ENCODE results near the gene MLH1. TPM values are rescaled to one million over a fixed set of nuclear protein-coding genes. Genes with fewer than 3 reads are reported as not detected.
"Not testable (repeated sequence)": the region's sequence is repeated elsewhere in the genome, so short reads cannot be mapped to it uniquely, and the experiment has no call there.

The MLH1 gene
- total RNA-seq, 4 donors from 2014 or later: 27.9 to 59.0 (median 36.3) TPM

- no peak overlapping the region for H3K27ac ChIP-seq (replicated peaks in 1 of 4)
Measured at GRCh38 chr3:37039161-37039846, 46.0 kb downstream of the MLH1 start.

GRCh38 chr3:37040231-37040630 is 46.9 kb downstream of the MLH1 start:
- 93% methylated on average over 1 of the region's 1 CpG for WGBS
- no peak for DNase-seq (ENCODE audit: extremely low spot score)
- H3K9me3 ChIP-seq: no peaks in the 10 kb centered on the region
- no peak for TF ChIP-seq EP300 (IDR thresholded peaks at IDR 0.05)
- no peak for TF ChIP-seq CTCF (IDR thresholded peaks at IDR 0.05)
- no peak for TF ChIP-seq POLR2A (IDR thresholded peaks at IDR 0.05; ENCODE audit: low read depth)
- TF ChIP-seq POLR2AphosphoS5 (IDR thresholded peaks at IDR 0.05): no peak
- peaks cover 0 to 68% (median 41%) of the 10 kb centered on the region in 4 donors for H3K36me3 ChIP-seq
- H3K4me1 ChIP-seq: peaks cover 11 to 28% (median 23%) of the 10 kb centered on the region in 4 donors
- no peak overlapping the region for H3K4me3 ChIP-seq
- no peaks in the 10 kb centered on the region for H3K27me3 ChIP-seq
- intact Hi-C loops (cut with DNase I): no loop called here
- H3K27ac ChIP-seq (replicated peaks in 1 of 4): no peak overlapping the region

More at GRCh38 chr3:37039161-37039846, 46.0 kb downstream of the MLH1 start:
- H3K9me3 ChIP-seq: no peaks in the 10 kb centered on the region
- TF ChIP-seq POLR2A (IDR thresholded peaks at IDR 0.05; ENCODE audit: low read depth): no peak
- TF ChIP-seq EP300 (IDR thresholded peaks at IDR 0.05): no peak
- TF ChIP-seq CTCF (IDR thresholded peaks at IDR 0.05): no peak
- TF ChIP-seq POLR2AphosphoS5 (IDR thresholded peaks at IDR 0.05): no peak
- peaks cover 11 to 28% (median 23%) of the 10 kb centered on the region in 4 donors for H3K4me1 ChIP-seq
- no peak overlapping the region for H3K4me3 ChIP-seq
- intact Hi-C loops (cut with DNase I): no loop called here
- peaks cover 0 to 66% (median 42%) of the 10 kb centered on the region in 4 donors for H3K36me3 ChIP-seq
- WGBS: 100% methylated on average over 1 of the region's 1 CpG
- no peak for DNase-seq (ENCODE audit: extremely low spot score)
- no peaks in the 10 kb centered on the region for H3K27me3 ChIP-seq

GRCh38 chr3:37041546-37042195 is 48.4 kb downstream of the MLH1 start:
- Histone ChIP-seq H3K9me3 (no peaks in the 10 kb centered on the region), H3K36me3 (peaks cover 0 to 53% (median 34%) of the 10 kb centered on the region in 4 donors), H3K27me3 (no peaks in the 10 kb centered on the region), H3K4me1 (peaks cover 11 to 28% (median 23%) of the 10 kb centered on the region in 4 donors), H3K27ac (replicated peaks in 1 of 4) (peak overlapping the region in 2 of 4 donors; percentile 6 to 7), H3K4me3 (no peak overlapping the region)
- DNase-seq (ENCODE audit: extremely low spot score): no peak
- no peak for TF ChIP-seq EP300 (IDR thresholded peaks at IDR 0.05)
- no peak for TF ChIP-seq POLR2A (IDR thresholded peaks at IDR 0.05; ENCODE audit: low read depth)
- no peak for TF ChIP-seq POLR2AphosphoS5 (IDR thresholded peaks at IDR 0.05)
- TF ChIP-seq CTCF (IDR thresholded peaks at IDR 0.05): no peak
- 30% methylated on average over 1 of the region's 1 CpG for WGBS
- intact Hi-C loops (cut with DNase I): no loop called here

- Histone ChIP-seq H3K36me3 (peaks cover 8 to 52% (median 41%) of the 10 kb centered on the region in 4 donors), H3K4me1 (peaks cover 11 to 28% (median 23%) of the 10 kb centered on the region in 4 donors), H3K27ac (replicated peaks in 1 of 4) (peak overlapping the region in 1 of 4 donors; percentile 7)
- H3K4me3 ChIP-seq; intact Hi-C loops (cut with DNase I); H3K27me3 ChIP-seq; H3K9me3 ChIP-seq; DNase-seq (ENCODE audit: extremely low spot score): not testable (repeated sequence)
- 54% methylated on average over 3 of the region's 3 CpGs for WGBS
Measured at GRCh38 chr3:37042712-37043111, 49.4 kb downstream of the MLH1 start.

- TF ChIP-seq CTCF (IDR thresholded peaks at IDR 0.05): no peak
- no peak for TF ChIP-seq POLR2A (IDR thresholded peaks at IDR 0.05; ENCODE audit: low read depth)
- TF ChIP-seq EP300 (IDR thresholded peaks at IDR 0.05): no peak
- no peak for TF ChIP-seq POLR2AphosphoS5 (IDR thresholded peaks at IDR 0.05)
- Histone ChIP-seq H3K27me3 (no peaks in the 10 kb centered on the region), H3K36me3 (peaks cover 17 to 81% (median 57%) of the 10 kb centered on the region in 4 donors), H3K4me1 (peaks cover 33 to 38% (median 34%) of the 10 kb centered on the region in 4 donors), H3K4me3 (no peak overlapping the region), H3K27ac (replicated peaks in 1 of 4) (no peak overlapping the region), H3K9me3 (no peaks in the 10 kb centered on the region)
- 92% methylated on average over 1 of the region's 1 CpG for WGBS
- intact Hi-C loops (cut with DNase I): no loop called here
- no peak for DNase-seq (ENCODE audit: extremely low spot score)
Measured at GRCh38 chr3:37050282-37050681, 57.0 kb downstream of the MLH1 start.
